GM23338 (cell line): ENCODE data around the gene ISCU. TPM values are rescaled to one million over a fixed set of nuclear protein-coding genes. Genes with fewer than 3 reads are reported as not detected.

ENCODE experiments used
- ATAC-seq: fragments of 200-7000 bp; cut with Tn5 transposase; 3 replicates; pipeline ENCODE4 v1.9.1; 2020
- DNase-seq: peaks from one replicate; pipeline ENCODE4 v3.0.0-alpha.2; 2015; ENCODE audit warnings: low spot score
- H2AFZ ChIP-seq: fragments of 200-600 bp; sonication (generic); 2 replicates; pipeline ENCODE4 v1.8.0; 2016; ENCODE audit warnings: antibody characterized with exemption, mild to moderate bottlenecking, moderate library complexity
- H3F3A ChIP-seq: fragments of 200-600 bp; sonication (generic); replicated peaks from 2 replicates; pipeline ENCODE4 v1.8.0; 2017; ENCODE audit warnings: antibody characterized with exemption, mixed run types, low read depth
- H3K27ac ChIP-seq: fragments of 200-600 bp; sonication (generic); 2 replicates; pipeline ENCODE4 v1.6.1; 2016; ENCODE audit warnings: low read depth
- H3K27me3 ChIP-seq: fragments of 200-600 bp; sonication (generic); 2 replicates; pipeline ENCODE4 v1.8.0; 2016; ENCODE audit warnings: mild to moderate bottlenecking, mixed run types, moderate library complexity; ENCODE audit not compliant: insufficient read depth
- H3K36me3 ChIP-seq: fragments of 200-600 bp; sonication (generic); 2 replicates; pipeline ENCODE4 v1.8.0; 2016; ENCODE audit warnings: mild to moderate bottlenecking; ENCODE audit not compliant: insufficient read depth
- H3K4me1 ChIP-seq: fragments of 200-600 bp; sonication (generic); 2 replicates; pipeline ENCODE4 v1.8.0; 2016; ENCODE audit warnings: mild to moderate bottlenecking, moderate library complexity; ENCODE audit not compliant: insufficient read depth
- H3K4me2 ChIP-seq: fragments of 200-600 bp; sonication (generic); 2 replicates; pipeline ENCODE4 v1.7.1; 2017; ENCODE audit warnings: mixed run types
- H3K4me3 ChIP-seq: fragments of 200-600 bp; sonication (generic); 2 replicates; pipeline ENCODE4 v1.6.1; 2016; ENCODE audit warnings: mixed run types
- H3K79me2 ChIP-seq: fragments of 200-600 bp; sonication (generic); replicated peaks from 2 replicates; pipeline ENCODE4 v1.8.0; 2017; ENCODE audit warnings: mild to moderate bottlenecking; ENCODE audit not compliant: insufficient read depth
- H3K9me2 ChIP-seq: fragments of 200-600 bp; sonication (generic); 2 replicates; pipeline ENCODE4 v1.8.0; 2017; ENCODE audit not compliant: insufficient read depth
- H4K20me1 ChIP-seq: fragments of 200-600 bp; sonication (generic); replicated peaks from 2 replicates; pipeline ENCODE4 v1.8.0; 2017; ENCODE audit warnings: mild to moderate bottlenecking; ENCODE audit not compliant: insufficient read depth
- H3K27ac Mint-ChIP-seq: 2 replicates; pipeline ENCODE4 v1.8.0; 2020; ENCODE audit warnings: inconsistent platforms, mild to moderate bottlenecking, moderate library complexity, mixed read lengths
- H3K27me3 Mint-ChIP-seq: 3 replicates; pipeline ENCODE4 v1.8.0; 2022; ENCODE audit warnings: low read depth, mild to moderate bottlenecking, moderate library complexity, mixed read lengths, inconsistent platforms; ENCODE audit not compliant: insufficient read depth, poor library complexity
- H3K36me3 Mint-ChIP-seq: 3 replicates; pipeline ENCODE4 v1.8.0; 2021; ENCODE audit warnings: low read depth, mild to moderate bottlenecking, inconsistent platforms, moderate library complexity, mixed read lengths
- H3K4me1 Mint-ChIP-seq: 3 replicates; pipeline ENCODE4 v1.8.0; 2020; ENCODE audit warnings: mild to moderate bottlenecking, inconsistent platforms, mixed read lengths
- H3K4me3 Mint-ChIP-seq: 3 replicates; pipeline ENCODE4 v1.8.0; 2021; ENCODE audit warnings: moderate library complexity, mild to moderate bottlenecking, inconsistent platforms, mixed read lengths
- H3K9me3 Mint-ChIP-seq: 3 replicates; pipeline ENCODE4 v1.8.0; 2020; ENCODE audit warnings: moderate library complexity, mild to moderate bottlenecking, inconsistent platforms, mixed read lengths
- CREB1 ChIP-seq: fragments of 250-450 bp; sonication (Bioruptor Pico); IDR thresholded peaks from 2 replicates; pipeline ENCODE4 v1.5.0; 2020; ENCODE audit warnings: low read depth, mild to moderate bottlenecking, moderate library complexity
- CTCF ChIP-seq, 2 experiments: fragments of 200-600 bp in 1 of 2; sonication (generic) in 1 of 2; conservative IDR thresholded peaks; 2 replicates each; pipeline versions ENCODE4 v1.5.1 to v1.6.1; 2016 to 2017; ENCODE audit warnings: antibody characterized with exemption in 2 of 2, low read depth in 2 of 2, mild to moderate bottlenecking in 2 of 2, moderate library complexity in 1 of 2
- ETS1 ChIP-seq: IDR thresholded peaks from 2 replicates; pipeline ENCODE4 v1.6.1; 2016; ENCODE audit warnings: antibody characterized with exemption
- EZH2 ChIP-seq: fragments of 200-600 bp; sonication (generic); IDR thresholded peaks from one replicate; pipeline ENCODE4 v1.8.0; 2017; ENCODE audit warnings: antibody characterized with exemption, mild to moderate bottlenecking, low read depth; ENCODE audit not compliant: unreplicated experiment
- EZH2phosphoT487 ChIP-seq: fragments of 200-600 bp; sonication (generic); IDR thresholded peaks from one replicate; pipeline ENCODE4 v1.8.1; 2018; ENCODE audit warnings: antibody characterized with exemption; ENCODE audit not compliant: unreplicated experiment
- JUNB ChIP-seq: IDR thresholded peaks from one replicate; pipeline ENCODE4 v1.6.1; 2016; ENCODE audit warnings: antibody characterized with exemption; ENCODE audit not compliant: unreplicated experiment
- NANOG ChIP-seq: IDR thresholded peaks from 2 replicates; pipeline ENCODE4 v1.6.1; 2016; ENCODE audit warnings: antibody characterized with exemption, borderline replicate concordance
- POLR2AphosphoS5 ChIP-seq: IDR thresholded peaks from 2 replicates; pipeline ENCODE4 v1.6.1; 2016; ENCODE audit warnings: antibody characterized with exemption, low read depth
- REST ChIP-seq: IDR thresholded peaks from one replicate; pipeline ENCODE4 v1.6.1; 2018; ENCODE audit warnings: antibody characterized with exemption; ENCODE audit not compliant: unreplicated experiment
- STAT1 ChIP-seq: IDR thresholded peaks from one replicate; pipeline ENCODE4 v1.6.1; 2016; ENCODE audit warnings: antibody characterized with exemption; ENCODE audit not compliant: unreplicated experiment
- ZNF114 ChIP-seq: fragments of 250-450 bp; sonication (Bioruptor Pico); IDR thresholded peaks from 2 replicates; pipeline ENCODE4 v1.5.0; 2020; ENCODE audit warnings: mild to moderate bottlenecking, moderate library complexity
- ZNF331 ChIP-seq: fragments of 250-450 bp; sonication (Bioruptor Pico); IDR thresholded peaks from 2 replicates; pipeline ENCODE4 v1.5.0; 2020; ENCODE audit warnings: low read depth, mild to moderate bottlenecking, moderate library complexity
- ZNF462 ChIP-seq: fragments of 250-450 bp; sonication (Bioruptor Pico); IDR thresholded peaks from 2 replicates; pipeline ENCODE4 v1.5.0; 2020; ENCODE audit warnings: mild to moderate bottlenecking, moderate library complexity
- polyA plus RNA-seq: library from polyadenylated mRNA; unstranded; fragments of >200 nt; fragmentation: Nextera tagmentation; extraction: Ambion mirVana; gene quantifications from 2 replicates; pipeline ENCODE4 v1.2.1, GENCODE V29; 2016
- total RNA-seq: library from RNA; depleted of rRNA; stranded (reverse); fragments of >200 nt; shearing (Covaris generic); gene quantifications from 2 replicates; pipeline ENCODE4 v1.2.3, GENCODE V29; 2014

ISCU gene
- total and polyA plus RNA-seq, 2 experiments from 2014 or later = 123 to 129 TPM

- H3K79me2 ChIP-seq = no peaks in the 10 kb centered on the region
- no peak overlapping the region for H3K4me3 Mint-ChIP-seq
- H3K9me2 ChIP-seq = no peaks in the 10 kb centered on the region
- no peak overlapping the region for H3K4me2 ChIP-seq
- H3K27me3 Mint-ChIP-seq = peaks cover 9% of the 10 kb centered on the region
- peaks cover 20% of the 10 kb centered on the region for H3K4me1 Mint-ChIP-seq
- no peak overlapping the region for H3K4me3 ChIP-seq
- peaks cover 7% of the 10 kb centered on the region for H3K9me3 Mint-ChIP-seq
- DNase-seq (no peak), ATAC-seq (no peak)
- TF ChIP-seq ZNF462 = no peak
- no peak for TF ChIP-seq POLR2AphosphoS5
- TF ChIP-seq EZH2phosphoT487 = no peak
- no peak for TF ChIP-seq ZNF331 (CRISPR knock-in tag)
- TF ChIP-seq REST = no peak
- TF ChIP-seq ETS1 = no peak
- no peak for TF ChIP-seq ZNF114 (CRISPR knock-in tag)
- no peak for TF ChIP-seq JUNB
- TF ChIP-seq NANOG = no peak
- no peak for TF ChIP-seq CREB1 (CRISPR knock-in tag)
- TF ChIP-seq STAT1 = no peak
- no peak for TF ChIP-seq EZH2
- no peak for TF ChIP-seq CTCF (conservative IDR thresholded peaks at IDR 0.05; ENCODE audit: low read depth in 2 of 2)
- no peaks in the 10 kb centered on the region for H4K20me1 ChIP-seq
- no peaks in the 10 kb centered on the region for H3K36me3 ChIP-seq
- no peak overlapping the region for H3K27ac ChIP-seq
- no peaks in the 10 kb centered on the region for H3K27me3 ChIP-seq
- peaks cover 3% of the 10 kb centered on the region; the same call in 1 of the 2 replicates for H3K4me1 ChIP-seq
- peaks cover 3% of the 10 kb centered on the region; the same call in 1 of the 3 replicates for H3K36me3 Mint-ChIP-seq
- peak overlapping the region; percentile 61 for H3K27ac Mint-ChIP-seq
- H3F3A ChIP-seq = 0 out of 2 replicates have a peak, but pooled peaks cover 3% of the 10 kb centered on the region
- H2AFZ ChIP-seq = peak overlapping the region; percentile 56; the same call in 1 of the 2 replicates
Observed at GRCh38 chr12:108616941-108617858, 54.8 kb downstream of the ISCU start.
